Right atrium auricular region (tissue), 2 donors: ENCODE measurements around the gene HDAC9. TPM values are rescaled to one million over a fixed set of nuclear protein-coding genes. Genes with fewer than 3 reads are reported as not detected.

Experiments used
- DNase-seq: peaks from one replicate; pipeline ENCODE4 v3.0.0-alpha.2; 2019; ENCODE audit warnings: low spot score
- H3K27ac ChIP-seq, 2 donors: fragments of 200-600 bp; sonication (generic); 1 replicate in 1 of 2; 2 replicates in 1 of 2; pipeline ENCODE4 v1.5.1; 2016 to 2019
- H3K27me3 ChIP-seq, 2 donors: fragments of 200-600 bp; sonication (generic); one replicate each; pipeline versions ENCODE4 v1.5.1 to v1.6.0; 2017 to 2019
- H3K36me3 ChIP-seq: fragments of 200-600 bp; sonication (generic); one replicate; pipeline ENCODE4 v1.5.1; 2016
- H3K4me1 ChIP-seq, 2 donors: fragments of 200-600 bp; sonication (generic); one replicate each; pipeline versions ENCODE4 v1.5.1 to v1.6.0; 2017 to 2019
- H3K4me3 ChIP-seq, 2 donors: fragments of 200-600 bp; sonication (generic); 1 replicate in 1 of 2; 2 replicates in 1 of 2; pipeline ENCODE4 v1.5.1; 2017 to 2019; ENCODE audit warnings: mild to moderate bottlenecking in 1 of 2, moderate library complexity in 1 of 2
- H3K9me3 ChIP-seq, 2 donors: fragments of 200-600 bp; sonication (generic); one replicate each; pipeline ENCODE4 v1.5.1; 2019
- total RNA-seq, 2 donors: library from RNA; depleted of rRNA; stranded (reverse); fragments of >200 nt; gene quantifications; one replicate each; pipeline ENCODE4 v1.1.0, GENCODE V29; 2016
- TF ChIP-seq, protein P1 (sequence below), 2 donors: fragments of 200-600 bp; sonication (generic); IDR thresholded peaks; one replicate each; pipeline ENCODE4 v1.5.1; 2019; ENCODE audit warnings: antibody characterized with exemption in 2 of 2

The HDAC9 gene
- total RNA-seq, 2 donors from 2014 or later = 16.6 to 28.0 TPM

DNA sequence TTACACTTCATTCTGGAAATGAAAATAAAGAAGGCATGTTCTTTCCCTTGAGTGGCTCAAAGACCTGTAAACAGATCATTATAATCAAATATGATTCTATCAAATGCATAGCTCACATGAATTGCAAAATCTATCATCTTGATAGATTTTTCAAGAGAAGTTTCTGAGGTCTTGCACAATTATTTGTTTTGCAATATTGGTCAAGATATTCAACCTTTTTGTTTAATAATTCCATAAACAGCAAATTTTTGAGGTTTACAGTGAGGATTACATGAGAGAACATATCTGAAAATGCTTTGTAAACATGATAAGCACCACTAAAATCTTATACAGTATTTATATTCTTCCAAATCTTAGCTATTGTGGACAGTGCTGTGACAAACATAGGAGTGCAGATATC lies 160.8 kb downstream of the HDAC9 start:
- no peak overlapping the region for H3K27ac ChIP-seq
- H3K9me3 ChIP-seq = no peaks in the 10 kb centered on the region
- DNase-seq = no peak
- H3K36me3 ChIP-seq = no peaks in the 10 kb centered on the region
- no peaks in the 10 kb centered on the region for H3K4me1 ChIP-seq
- no peak overlapping the region for H3K4me3 ChIP-seq
- TF ChIP-seq, protein P1, sequence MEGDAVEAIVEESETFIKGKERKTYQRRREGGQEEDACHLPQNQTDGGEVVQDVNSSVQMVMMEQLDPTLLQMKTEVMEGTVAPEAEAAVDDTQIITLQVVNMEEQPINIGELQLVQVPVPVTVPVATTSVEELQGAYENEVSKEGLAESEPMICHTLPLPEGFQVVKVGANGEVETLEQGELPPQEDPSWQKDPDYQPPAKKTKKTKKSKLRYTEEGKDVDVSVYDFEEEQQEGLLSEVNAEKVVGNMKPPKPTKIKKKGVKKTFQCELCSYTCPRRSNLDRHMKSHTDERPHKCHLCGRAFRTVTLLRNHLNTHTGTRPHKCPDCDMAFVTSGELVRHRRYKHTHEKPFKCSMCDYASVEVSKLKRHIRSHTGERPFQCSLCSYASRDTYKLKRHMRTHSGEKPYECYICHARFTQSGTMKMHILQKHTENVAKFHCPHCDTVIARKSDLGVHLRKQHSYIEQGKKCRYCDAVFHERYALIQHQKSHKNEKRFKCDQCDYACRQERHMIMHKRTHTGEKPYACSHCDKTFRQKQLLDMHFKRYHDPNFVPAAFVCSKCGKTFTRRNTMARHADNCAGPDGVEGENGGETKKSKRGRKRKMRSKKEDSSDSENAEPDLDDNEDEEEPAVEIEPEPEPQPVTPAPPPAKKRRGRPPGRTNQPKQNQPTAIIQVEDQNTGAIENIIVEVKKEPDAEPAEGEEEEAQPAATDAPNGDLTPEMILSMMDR (IDR thresholded peaks at IDR 0.05) = no peak
- H3K27me3 ChIP-seq = no peaks in the 10 kb centered on the region

DNA sequence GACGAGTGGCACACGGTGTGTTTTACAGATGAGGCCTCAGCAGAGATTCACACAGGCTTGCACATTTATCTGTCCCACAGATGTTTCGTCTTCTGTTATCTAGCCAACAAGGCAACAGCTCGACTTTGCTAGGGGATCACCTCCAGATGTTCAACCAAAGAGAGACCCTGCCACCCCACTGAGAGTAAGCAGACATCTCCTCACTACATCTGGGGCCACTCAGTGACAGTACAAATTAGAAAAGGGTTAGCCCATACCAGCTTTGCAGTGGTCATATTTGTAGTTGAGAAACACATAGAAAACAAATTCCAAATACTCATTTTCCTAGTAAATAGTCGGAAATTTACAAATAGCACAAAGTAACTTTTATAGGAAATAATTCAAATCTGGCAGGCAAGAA lies 164.2 kb downstream of the HDAC9 start:
- no peaks in the 10 kb centered on the region for H3K36me3 ChIP-seq
- no peaks in the 10 kb centered on the region for H3K27me3 ChIP-seq
- H3K9me3 ChIP-seq = no peaks in the 10 kb centered on the region
- TF ChIP-seq, protein P1 (IDR thresholded peaks at IDR 0.05) = no peak
- H3K4me3 ChIP-seq = no peak overlapping the region
- no peak for DNase-seq
- no peak overlapping the region for H3K27ac ChIP-seq
- H3K4me1 ChIP-seq = no peaks in the 10 kb centered on the region

DNA sequence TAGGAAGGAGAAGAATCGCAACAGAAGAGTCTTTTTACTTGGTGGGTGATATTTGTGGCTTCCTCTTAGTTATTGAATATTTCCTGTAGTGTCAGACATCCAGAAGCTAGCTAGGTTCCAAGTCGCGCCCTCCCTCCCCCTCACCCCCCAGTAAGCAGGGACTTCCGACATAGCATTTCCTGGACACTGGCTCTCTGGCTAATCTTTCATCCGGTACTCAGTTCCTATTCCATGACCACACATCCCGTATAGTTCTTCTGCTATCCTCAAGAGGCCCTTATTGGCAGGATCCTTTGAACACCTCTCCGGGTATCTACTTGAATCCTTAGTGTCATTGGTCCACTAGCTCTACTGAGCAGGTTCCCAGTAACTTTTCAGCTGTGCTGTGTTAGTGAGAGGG lies 167.8 kb downstream of the HDAC9 start:
- Histone ChIP-seq H3K9me3 (no peaks in the 10 kb centered on the region), H3K27ac (no peak overlapping the region), H3K4me1 (peaks cover 0 to 10% of the 10 kb centered on the region in 2 donors), H3K4me3 (no peak overlapping the region), H3K27me3 (no peaks in the 10 kb centered on the region), H3K36me3 (no peaks in the 10 kb centered on the region)
- TF ChIP-seq, protein P1 (IDR thresholded peaks at IDR 0.05) = no peak
- DNase-seq = no peak

DNA sequence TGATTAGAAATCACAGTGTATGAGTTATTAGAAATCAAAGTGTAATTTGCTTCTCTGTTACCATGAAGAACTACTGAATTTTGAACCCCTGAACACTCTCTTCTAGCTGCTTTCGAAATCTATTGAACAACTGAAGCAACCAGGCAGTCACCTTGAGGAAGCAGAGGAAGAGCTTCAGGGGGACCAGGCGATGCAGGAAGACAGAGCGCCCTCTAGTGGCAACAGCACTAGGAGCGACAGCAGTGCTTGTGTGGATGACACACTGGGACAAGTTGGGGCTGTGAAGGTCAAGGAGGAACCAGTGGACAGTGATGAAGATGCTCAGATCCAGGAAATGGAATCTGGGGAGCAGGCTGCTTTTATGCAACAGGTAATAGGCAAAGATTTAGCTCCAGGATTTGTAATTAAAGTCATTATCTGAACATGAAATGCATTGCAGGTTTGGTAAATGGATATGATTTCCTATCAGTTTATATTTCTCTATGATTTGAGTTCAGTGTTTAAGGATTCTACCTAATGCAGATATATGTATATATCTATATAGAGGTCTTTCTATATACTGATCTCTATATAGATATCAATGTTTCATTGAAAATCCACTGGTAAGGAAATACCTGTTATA lies 170.7 kb downstream of the HDAC9 start:
- Histone ChIP-seq H3K4me3 (no peak overlapping the region), H3K27me3 (no peaks in the 10 kb centered on the region), H3K4me1 (peaks cover 0 to 10% of the 10 kb centered on the region in 2 donors), H3K9me3 (no peaks in the 10 kb centered on the region), H3K27ac (no peak overlapping the region), H3K36me3 (no peaks in the 10 kb centered on the region)
- DNase-seq = peak; percentile 84
- TF ChIP-seq, protein P1 (IDR thresholded peaks at IDR 0.05) = peak; percentile 87 to 91

DNA sequence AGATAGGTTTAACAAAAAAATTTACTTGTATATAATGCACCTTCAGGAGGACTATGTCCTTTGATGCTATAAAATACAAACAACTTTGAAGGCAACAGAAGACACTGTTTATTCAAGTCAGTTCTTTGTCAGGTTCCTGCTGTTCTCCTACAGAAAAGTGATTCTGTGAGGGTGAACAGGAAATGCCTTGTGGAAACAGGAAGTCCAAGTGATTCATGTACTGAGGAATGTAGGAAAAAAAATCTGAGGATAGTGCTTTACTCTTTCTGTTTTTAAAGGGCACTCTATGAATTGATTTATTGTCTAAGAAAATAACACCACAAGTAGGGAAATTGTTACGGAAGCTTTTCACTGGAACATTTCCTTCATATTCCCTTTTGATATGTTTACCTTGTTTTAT lies 171.9 kb downstream of the HDAC9 start:
- no peak for DNase-seq
- Histone ChIP-seq H3K4me1 (peaks cover 0 to 10% of the 10 kb centered on the region in 2 donors), H3K27ac (no peak overlapping the region), H3K9me3 (no peaks in the 10 kb centered on the region), H3K27me3 (no peaks in the 10 kb centered on the region), H3K4me3 (no peak overlapping the region), H3K36me3 (no peaks in the 10 kb centered on the region)
- TF ChIP-seq, protein P1 (IDR thresholded peaks at IDR 0.05) = no peak

DNA sequence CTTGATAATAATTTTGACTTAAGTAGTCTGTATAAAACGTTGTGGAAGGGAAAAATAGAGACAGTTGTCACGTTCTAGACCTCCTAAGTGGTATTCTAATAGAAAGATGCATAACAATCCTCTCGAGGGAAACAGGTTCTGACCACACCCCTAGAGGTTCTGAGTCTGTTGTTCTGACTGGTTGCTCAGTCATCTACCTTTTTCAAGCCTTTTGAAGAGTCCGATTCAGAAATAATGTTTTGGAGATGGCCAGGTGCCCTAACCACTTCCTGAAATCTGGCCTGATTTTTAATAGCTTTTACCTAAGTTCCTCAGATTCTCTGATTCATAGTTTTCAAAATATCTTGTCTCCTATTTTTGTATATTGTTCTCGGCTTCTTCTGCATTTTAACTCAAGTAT lies 175.6 kb downstream of the HDAC9 start:
- no peak overlapping the region for H3K4me3 ChIP-seq
- H3K27ac ChIP-seq = no peak overlapping the region
- no peaks in the 10 kb centered on the region for H3K9me3 ChIP-seq
- peaks cover 0 to 10% of the 10 kb centered on the region in 2 donors for H3K4me1 ChIP-seq
- no peak for DNase-seq
- no peaks in the 10 kb centered on the region for H3K27me3 ChIP-seq
- H3K36me3 ChIP-seq = no peaks in the 10 kb centered on the region
- TF ChIP-seq, protein P1 (IDR thresholded peaks at IDR 0.05) = no peak
